Ishikawa (cell line): ENCODE measurements around the gene CERS6.

Source experiments
- CEBPB ChIP-seq: IDR thresholded peaks from 2 replicates; pipeline ENCODE4 v1.6.1; 2012
- CREB1 ChIP-seq: IDR thresholded peaks from 2 replicates; pipeline ENCODE4 v1.6.1; 2012; ENCODE audit warnings: low read depth
- EGR1 ChIP-seq: IDR thresholded peaks from 2 replicates; pipeline ENCODE4 v1.6.1; 2012
- EP300 ChIP-seq: IDR thresholded peaks from 2 replicates; pipeline ENCODE4 v1.6.1; 2012; ENCODE audit warnings: borderline replicate concordance
- FOXM1 ChIP-seq: IDR thresholded peaks from 2 replicates; pipeline ENCODE4 v1.6.1; 2012; ENCODE audit warnings: low read depth, borderline replicate concordance
- MAX ChIP-seq: IDR thresholded peaks from 2 replicates; pipeline ENCODE4 v1.6.1; 2012
- TCF12 ChIP-seq: IDR thresholded peaks from 2 replicates; pipeline ENCODE4 v1.6.1; 2012; ENCODE audit warnings: low read depth
- TF ChIP-seq, protein P1 (sequence below): IDR thresholded peaks from 2 replicates; pipeline ENCODE4 v1.6.1; 2012; ENCODE audit warnings: low read depth, mild to moderate bottlenecking

DNA sequence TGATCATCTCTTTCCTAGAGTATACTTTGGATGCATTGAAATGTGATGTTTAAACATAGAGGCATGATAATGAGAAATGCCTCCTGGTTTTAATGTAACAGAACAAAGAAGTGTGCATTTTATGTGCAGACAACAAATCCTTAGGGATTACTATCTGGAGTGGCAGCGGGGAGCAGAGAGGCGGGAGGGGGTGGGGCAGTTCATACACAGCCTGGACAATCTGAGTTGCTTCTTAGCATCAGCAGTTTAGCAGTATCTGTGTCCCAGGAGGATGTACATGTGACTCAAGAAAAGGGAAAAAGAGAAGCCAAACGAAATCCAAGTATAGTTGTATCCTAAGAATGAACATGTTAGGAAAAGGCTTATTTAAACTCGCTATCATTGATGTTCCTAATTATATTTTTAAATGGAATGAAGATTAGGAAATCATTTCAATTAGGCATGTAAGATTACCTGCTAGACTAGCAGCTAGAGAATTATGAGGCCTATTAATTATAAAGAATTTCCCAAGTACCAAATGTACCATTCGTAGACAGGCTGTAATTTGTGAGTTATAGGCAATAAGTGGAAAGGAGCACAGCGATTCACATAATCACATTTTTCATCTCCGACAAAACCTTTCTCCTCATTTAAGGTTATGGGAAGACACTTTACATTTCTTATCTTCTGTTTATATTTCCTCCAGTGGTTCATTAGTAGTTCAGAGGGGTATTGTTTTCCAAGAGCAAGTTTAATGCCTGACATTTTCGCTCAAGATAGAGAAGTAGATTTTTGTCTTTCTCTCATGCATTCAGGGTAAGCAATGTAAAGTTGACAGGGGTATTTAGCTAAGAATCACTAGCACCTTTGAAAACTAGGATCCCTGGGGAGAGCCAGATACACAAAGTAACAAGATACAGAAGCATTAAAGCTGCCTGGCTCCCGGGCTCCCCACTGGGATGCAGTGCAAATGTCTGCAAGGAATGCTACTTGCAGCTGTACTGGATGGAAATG is 205.1 kb downstream of the CERS6 start:
- TF ChIP-seq FOXM1 (no peak), EP300 (no peak), CEBPB (no peak), CREB1 (no peak), MAX (no peak), TCF12 (no peak), EGR1 (no peak)
- TF ChIP-seq, protein P1, sequence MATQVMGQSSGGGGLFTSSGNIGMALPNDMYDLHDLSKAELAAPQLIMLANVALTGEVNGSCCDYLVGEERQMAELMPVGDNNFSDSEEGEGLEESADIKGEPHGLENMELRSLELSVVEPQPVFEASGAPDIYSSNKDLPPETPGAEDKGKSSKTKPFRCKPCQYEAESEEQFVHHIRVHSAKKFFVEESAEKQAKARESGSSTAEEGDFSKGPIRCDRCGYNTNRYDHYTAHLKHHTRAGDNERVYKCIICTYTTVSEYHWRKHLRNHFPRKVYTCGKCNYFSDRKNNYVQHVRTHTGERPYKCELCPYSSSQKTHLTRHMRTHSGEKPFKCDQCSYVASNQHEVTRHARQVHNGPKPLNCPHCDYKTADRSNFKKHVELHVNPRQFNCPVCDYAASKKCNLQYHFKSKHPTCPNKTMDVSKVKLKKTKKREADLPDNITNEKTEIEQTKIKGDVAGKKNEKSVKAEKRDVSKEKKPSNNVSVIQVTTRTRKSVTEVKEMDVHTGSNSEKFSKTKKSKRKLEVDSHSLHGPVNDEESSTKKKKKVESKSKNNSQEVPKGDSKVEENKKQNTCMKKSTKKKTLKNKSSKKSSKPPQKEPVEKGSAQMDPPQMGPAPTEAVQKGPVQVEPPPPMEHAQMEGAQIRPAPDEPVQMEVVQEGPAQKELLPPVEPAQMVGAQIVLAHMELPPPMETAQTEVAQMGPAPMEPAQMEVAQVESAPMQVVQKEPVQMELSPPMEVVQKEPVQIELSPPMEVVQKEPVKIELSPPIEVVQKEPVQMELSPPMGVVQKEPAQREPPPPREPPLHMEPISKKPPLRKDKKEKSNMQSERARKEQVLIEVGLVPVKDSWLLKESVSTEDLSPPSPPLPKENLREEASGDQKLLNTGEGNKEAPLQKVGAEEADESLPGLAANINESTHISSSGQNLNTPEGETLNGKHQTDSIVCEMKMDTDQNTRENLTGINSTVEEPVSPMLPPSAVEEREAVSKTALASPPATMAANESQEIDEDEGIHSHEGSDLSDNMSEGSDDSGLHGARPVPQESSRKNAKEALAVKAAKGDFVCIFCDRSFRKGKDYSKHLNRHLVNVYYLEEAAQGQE = no peak
